HL-60/S4 treated with phorbol 12-myristate 13-acetate at 8.2 ng/mL for 4 days and 3 days (cell line): ENCODE results near the gene CD320.
"Not testable (repeated sequence)": the region's sequence is repeated elsewhere in the genome, so short reads cannot be mapped to it uniquely, and the experiment has no call there.

ENCODE experiments used
- in situ Hi-C: fragments of 300-500 bp; cut with MboI; formaldehyde crosslinking; loops from 2 replicates; pipeline ENCODE4 v1.15.0; 2022; ENCODE audit warnings: low sequenced_read_pairs

The CD320 gene

DNA sequence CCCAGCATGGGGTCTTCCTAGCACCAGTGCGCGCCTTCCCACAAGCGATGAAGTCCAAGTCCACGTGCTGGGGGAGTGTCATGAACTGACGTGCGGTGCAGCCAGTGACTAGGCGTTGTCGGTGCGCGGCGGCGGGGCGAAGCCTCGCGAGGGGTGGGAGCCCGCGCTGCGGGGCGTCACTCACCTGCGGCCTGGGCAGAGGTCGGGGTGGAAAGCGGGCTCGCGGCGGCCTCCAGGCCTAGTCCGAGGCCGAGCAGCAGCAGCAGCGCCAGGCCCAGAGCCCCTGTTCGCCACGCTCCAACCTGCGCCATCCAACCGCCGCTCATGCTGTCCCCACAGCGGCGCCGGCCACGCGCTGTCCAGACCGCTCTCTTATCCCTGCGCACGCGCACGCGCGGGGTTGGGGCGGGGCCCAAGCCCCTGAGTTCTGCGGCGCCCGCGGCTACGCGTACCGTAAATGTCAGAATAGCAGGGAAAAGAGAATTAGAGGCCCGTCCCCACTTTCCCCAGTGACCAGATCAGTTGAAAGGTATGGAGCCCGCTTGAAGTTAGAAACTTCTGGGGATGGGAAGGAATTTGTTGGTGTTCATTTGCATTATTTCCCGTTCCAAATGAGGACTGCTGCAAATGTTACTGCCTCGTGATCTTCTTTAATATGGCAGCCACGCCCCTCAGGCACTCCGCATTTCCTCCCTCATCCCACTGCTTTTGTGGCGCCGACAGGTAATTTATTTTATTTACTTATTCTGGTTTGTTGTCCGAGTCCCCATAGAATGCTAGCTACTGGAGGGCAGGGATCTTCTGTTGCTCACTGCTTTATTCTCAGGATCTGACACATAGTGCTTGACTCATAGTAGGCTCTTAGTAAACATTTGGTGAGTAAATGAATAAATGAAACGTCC lies at the start of gene CD320:
TSS of gene CD320 (minus strand) at position 394 of the 902 bp plus-strand sequence. CDS start at position 326, 68 bp downstream.
- in situ Hi-C loops: no loop called here

DNA sequence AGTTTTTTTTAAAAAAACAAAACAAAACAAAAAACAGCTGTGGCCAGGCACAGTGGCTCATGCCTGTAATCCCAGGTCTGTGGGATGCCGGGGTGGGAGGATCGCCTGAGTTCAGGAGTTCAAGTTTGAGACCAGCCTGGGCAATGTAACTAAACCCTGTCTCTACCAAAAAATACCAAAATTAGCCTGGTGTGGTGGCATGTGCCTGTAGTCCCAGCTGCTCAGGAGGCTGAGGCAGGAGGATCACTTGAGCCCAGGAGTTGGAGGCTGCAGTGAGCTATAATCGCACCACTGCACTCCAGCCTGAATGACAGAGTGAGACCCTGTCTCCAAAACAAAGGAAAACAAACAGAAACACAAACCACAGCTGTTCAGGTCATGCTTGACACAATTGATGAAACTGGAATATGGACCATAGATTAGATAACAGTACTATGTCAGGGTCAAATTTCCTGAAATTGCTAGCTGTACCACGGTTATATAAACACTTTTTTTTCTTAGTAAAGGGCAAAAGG lies 48.9 kb upstream of the CD320 start:
- in situ Hi-C loops: no loop called here

DNA sequence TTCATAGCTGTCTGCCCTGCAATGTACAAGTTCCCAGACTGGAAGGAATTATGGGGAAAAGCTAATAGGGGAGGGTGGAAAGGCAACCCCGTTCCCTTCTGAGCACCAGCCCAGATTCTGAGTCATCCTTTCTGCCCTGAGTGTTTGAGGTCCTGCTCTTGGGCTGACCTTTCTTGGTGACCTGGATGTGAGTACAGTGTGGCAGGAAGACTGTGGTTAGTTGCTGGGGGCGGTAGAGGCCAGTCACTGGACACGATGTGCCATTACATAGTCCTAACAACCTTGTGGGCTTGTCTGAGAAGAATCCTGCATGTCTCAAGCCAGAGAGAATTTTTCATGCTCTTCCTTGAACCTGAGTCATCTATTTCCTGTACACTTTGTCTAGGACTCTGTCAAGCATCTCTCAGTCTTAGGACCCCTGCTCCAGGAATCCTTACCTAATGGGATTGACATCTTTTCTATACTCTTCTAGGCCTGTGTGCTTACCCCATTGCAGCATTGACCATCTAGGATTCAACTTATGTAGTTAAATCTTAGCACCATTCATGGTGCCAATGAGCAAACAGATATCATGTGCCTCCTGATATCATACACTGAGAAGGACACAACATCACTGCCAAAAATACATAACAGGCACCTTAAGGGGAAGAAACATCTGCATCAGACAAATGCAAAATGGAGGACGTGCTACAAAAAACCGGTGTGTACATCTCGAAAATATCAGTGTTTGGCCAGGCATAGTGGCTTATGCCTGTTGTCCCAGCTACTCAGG lies 47.7 kb upstream of the CD320 start:
- in situ Hi-C loops: no loop called here

DNA sequence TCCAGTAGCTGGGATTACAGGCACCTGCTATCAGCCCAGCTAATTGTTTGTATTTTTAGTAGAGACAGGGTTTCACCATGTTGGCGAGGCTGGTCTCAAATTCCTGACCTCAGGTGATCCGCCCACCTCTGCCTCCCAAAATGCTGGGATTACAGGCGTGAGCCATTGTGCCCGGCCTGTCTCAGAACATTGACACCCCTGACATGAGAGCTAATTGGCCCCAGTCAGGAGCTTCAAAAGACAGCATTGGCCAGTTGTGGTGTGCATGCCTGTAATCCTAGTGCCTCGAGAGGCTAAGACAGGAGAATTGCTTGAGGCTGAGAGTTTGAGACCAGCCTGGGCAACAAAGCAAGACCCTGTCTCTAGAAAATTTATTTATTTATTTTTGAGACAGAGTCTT lies 44.7 kb upstream of the CD320 start:
- in situ Hi-C loops: not testable (repeated sequence)

DNA sequence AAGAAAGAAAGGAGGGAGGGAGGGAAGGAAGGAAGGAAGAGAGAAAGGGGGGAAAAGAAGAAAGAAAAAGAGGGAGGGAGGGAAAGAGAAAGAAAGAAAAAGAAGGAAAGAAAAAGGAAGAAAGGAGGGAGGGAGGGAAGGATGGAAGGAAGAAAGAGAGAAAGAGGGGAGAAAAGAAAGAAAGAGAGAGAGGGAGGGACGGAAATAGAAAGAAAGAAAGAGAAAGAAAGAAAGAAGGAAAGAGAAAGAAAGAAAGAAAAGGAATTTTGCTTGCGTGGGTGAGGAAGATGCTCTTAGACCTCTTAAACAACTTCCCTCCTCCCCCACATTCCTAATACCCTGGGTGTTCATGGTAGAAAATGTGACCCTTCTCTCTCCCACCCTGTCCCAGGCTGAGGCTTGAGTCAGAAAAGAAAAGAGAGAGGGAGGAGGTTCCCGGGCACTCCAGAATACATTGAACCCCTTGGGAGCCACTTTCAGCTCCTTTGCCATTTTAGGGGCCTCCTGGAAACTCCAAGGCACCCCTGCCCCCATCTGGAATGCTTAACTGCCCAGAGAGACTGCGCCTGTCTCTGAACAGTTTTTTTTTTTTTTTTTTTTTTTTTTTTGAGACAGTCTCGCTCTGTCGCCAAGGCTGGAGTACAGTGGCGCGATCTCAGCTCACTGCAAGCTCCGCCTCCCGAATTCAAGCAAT lies 44.1 kb upstream of the CD320 start:
- in situ Hi-C loops: no loop called here

DNA sequence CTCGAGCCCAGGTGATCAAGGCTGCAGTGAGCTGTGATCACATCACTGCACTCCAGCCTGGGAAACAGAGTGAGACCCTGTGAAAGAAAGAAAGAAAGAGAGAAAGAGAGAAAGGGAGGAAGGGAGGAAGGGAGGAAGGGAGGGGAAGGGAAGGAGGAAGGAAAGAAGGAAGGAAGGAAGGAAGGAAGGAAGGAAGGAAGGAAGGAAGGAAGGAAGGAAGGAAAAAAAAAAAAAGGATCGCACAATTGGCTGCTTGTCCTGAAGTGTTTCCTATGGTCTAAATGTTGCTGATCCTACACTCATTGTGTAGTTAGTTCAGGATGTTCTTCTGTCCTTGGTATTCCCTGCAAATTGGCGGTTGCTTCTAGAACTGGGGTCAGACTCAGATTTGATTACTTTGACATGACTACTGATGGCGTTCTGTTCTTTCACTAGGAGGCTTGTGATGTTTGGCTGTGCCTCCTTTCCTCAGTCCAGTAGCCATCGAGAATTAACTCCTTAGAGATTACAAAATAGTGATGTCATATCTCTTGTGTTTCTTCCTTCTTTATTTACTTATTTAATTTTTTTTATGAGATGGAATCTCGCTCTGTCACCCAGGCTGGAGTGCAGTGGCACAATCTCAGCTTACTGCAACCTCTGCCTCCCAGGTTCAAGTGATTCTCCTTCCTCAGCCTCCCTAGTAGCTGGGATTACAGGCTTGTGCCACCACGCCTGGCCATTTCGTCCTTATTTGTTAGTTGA lies 41.6 kb upstream of the CD320 start:
- in situ Hi-C loops: not testable (repeated sequence)

DNA sequence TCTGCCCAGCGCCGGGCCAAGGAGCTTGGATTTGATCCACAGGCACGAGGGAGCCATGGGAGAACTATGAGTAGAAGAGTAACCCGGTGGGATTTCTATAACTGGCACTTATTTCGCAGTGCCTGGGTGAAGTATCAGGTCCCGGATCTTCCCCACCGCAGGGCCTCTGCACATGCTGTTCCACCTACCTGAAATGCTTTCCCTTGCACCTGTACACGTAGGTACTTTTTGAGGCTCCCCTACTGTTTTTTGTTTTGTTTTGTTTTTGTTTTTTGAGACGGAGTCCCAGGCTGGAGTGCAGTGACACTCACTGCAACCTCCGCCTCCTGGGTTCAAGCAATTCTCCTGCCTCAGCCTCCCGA lies 35.3 kb upstream of the CD320 start:
- in situ Hi-C loops: no loop called here

DNA sequence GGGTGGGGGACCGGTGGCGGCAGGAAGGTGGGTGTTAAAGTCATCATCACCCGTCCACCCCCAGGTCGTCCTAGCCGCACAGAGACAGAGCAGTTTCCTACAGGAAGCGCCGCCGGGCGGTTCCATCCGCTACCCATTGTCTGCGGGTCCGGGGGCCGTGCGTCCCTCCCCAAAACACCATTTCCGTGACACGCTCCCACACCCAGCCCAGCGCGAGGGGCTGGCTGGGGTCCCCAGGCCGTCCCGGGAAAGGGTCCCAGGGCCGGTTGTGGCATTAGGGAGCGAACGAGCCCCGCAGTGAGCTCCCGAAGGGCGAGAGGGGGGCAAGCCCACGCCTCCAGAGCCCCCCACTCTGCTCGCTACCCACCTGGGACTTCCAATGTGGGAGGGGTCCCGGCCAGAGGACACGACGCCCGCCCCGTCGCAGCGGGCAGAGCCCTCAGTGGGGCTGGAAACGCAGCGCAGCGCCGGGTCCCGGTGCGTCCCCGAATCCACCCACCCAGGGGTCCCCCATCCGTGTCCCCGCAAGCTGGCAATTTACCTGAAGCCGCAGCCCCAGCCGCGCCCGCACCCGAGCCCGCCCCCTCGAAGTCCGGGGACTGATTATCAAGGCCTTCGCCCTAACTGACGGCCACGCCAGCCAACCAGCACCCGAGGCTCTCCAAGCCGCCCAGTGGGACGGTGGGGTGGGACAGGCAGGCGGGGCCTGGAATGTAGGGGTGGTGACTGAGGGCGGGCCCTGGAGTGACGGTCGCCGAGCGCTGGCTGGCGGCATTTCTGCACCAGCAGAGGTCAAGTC lies 34.7 kb upstream of the CD320 start, which contains the start of gene KANK3:
TSS of gene KANK3 (minus strand) at position 579 of the 799 bp plus-strand sequence. CDS start 5,434 bp downstream, outside the sequence.
- in situ Hi-C loops: no loop called here

DNA sequence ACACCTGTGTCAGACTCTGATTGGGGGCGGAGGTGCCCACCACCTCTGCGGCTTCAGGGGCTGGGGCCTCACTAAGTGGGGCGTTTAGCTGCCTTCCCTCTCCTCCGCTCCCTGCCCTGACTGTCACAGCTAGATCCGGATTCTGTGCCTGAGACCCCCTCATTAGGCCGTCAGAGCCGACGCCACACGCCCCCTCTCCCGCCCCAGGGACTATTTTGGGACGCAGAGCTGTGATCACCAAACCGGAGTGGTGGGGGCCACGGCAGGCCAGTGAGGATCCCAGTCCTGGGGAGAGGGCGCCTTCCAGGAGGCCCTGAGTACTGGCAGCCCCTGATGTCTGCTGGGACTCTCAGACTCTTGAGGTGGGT lies 34.1 kb upstream of the CD320 start:
- in situ Hi-C loops: no loop called here

DNA sequence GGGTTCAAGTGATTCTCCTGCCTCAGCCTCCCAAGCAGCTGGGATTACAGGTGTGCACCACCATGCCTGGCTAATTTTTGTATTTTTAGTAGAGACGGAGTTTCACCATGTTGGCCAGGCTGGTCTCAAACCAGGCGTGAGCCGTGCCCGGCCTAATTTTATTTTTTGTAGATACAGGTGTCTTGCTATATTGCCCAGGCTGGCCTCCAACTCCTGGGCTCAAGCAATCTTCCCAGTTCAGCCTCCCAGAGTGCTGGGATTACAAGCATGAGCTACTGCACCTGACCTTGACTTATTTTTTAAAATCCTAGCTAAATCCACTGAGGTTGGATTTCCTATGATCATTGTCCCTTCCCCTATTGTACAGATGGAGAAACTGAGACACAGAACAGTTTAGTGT lies 33.3 kb upstream of the CD320 start:
- in situ Hi-C loops: not testable (repeated sequence)

DNA sequence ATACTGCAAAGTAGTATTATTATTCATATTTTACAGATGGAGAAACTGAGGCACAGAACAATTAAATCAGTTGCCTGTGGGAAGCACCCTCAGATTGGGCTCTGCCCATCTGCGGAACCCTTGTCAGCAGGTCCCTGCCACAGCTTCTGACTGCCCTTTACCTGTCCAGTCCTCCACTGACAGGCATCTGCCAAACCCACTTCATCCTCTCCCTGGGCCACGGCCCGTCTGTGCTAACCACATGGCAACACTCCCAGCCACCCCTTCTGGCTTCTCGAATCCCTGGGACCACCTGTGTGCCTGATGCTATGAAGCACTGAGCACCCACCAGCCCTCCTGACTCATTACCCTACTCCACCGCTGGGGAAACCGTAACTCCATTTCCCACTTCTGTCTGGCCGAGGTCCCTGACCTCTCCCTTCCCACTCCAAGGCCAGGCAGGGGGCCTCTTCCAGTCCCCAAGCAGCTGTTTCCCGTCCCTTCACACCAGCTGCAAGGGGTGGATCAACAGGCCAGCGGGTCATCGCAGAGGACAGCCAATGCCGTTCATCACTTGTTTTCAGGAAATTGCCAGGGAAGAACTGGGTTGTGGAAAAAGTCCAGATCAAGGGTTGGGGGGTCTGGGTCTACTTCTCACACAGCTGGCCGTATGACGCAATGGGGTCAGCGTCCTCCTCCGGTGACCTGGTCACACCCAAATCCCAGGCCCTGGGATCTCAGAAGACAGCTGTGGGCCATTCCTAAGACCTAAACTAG lies 32.4 kb upstream of the CD320 start:
- in situ Hi-C loops: no loop called here

DNA sequence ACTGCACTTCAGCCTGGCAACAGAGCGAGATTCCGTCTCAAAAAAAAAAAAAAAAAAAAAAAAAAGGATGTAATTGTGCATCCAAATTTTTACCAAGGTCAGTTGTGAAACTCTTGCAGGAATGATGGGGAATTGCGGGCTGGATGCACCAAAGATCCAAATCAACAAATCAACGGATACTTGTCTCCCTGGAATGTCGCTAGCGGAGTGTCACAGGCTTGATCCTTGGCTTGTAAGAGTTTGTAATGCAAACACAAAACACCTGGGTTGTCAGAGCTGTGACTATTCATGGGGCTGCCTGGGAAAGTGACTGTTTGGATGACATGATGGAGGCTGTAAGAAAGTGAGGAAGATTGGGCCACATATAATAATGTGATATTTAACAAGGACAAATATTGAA lies 30.7 kb upstream of the CD320 start:
- in situ Hi-C loops: no loop called here

DNA sequence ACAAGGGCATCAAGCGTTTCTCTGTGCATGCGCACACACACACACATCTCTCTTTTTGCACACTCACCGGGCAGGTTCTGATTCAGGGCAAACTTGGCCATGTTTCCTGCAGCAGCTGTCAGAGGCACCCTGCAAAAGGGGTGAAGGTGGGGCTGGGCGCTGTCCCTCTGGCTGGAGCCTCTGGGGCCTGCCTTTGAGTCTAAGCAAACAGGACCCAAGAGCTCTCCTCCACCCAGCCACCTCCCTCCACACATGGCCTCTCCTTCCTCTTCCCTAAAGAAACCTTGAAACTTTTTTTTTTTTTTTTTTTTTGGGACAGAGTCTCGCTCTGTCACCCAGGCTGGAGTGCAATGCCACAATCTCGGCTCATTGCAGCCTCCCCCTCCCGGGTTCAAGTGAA lies 29.6 kb upstream of the CD320 start:
- in situ Hi-C loops: no loop called here

DNA sequence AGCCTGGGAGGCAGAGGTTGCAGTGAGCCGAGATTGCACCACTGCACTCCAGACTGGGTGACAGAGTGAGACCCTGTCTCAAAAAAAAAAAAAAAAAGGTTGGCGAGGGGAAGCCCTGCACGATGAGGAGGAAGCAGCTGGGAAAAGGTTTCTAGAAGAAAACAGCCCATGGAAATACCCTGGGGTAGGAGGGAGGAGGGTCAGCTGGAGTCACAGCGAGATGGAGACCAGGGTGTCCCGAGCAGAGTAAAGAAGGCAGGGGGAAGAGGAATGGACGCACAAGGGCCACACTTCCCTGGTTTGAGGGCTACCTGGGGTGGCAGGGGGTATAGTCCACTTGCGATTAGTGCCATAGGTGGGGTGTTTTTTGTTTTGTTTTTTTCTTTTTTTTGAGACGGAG lies 28.5 kb upstream of the CD320 start:
- in situ Hi-C loops: no loop called here

DNA sequence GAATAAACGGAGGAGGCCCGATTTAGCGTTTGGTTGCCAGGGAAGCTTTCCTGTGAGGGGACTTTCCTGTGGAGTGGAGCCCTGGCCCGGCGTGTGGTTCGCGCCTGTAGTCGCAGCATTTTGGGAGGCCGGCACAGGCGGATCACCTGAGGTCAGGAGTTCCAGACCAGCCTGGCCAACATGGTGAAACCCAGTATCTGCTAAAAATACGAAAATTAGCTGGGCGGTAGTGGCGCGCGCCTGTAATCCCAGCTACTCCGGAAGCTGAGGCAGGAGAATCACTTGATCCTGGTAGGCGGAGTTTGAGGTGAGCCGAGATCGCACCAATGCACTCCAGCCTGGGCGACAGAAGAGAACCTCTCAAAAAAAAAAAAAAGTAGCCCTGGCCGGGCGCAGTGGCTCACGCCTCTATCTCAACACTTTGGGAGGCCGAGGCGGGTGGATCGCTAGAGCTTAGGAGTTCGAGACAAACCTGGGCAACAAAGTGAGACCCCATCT lies 28.0 kb upstream of the CD320 start:
- in situ Hi-C loops: no loop called here

DNA sequence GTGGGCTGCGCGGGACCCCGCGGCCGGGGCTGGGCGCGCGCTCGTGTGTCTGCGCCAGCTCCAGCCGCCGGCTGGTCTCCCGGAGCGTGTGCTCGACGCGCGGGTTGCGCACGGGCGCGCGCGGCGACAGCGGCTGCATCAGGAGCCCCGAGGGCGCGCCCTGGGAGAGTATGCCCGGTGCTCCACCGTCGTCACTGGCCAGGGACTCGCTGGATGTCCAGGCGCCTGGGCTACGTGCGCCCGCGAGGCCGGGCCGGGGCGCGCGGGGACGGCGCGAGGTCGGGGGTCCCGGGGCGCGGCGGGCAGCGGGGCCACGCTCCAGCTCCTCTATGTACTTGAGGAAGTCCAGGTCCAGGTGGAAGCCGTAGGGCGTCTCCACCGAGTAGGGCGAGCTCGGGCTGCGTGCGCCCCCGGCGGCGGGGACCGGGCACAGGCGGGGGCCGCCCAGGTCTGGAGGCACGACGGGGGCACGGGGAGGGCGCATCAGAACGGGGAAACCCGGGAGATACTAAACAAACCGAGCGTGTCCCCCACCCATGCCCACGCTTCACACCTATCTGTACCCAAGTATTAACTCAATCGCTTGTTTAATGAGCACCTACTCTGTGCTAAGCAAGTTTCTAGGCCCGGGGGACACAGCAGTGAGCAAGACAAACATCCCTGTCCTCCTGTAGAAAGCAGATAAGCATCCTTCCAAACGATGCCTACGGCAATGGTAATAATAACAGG lies 27.3 kb upstream of the CD320 start:
- in situ Hi-C loops: no loop called here

DNA sequence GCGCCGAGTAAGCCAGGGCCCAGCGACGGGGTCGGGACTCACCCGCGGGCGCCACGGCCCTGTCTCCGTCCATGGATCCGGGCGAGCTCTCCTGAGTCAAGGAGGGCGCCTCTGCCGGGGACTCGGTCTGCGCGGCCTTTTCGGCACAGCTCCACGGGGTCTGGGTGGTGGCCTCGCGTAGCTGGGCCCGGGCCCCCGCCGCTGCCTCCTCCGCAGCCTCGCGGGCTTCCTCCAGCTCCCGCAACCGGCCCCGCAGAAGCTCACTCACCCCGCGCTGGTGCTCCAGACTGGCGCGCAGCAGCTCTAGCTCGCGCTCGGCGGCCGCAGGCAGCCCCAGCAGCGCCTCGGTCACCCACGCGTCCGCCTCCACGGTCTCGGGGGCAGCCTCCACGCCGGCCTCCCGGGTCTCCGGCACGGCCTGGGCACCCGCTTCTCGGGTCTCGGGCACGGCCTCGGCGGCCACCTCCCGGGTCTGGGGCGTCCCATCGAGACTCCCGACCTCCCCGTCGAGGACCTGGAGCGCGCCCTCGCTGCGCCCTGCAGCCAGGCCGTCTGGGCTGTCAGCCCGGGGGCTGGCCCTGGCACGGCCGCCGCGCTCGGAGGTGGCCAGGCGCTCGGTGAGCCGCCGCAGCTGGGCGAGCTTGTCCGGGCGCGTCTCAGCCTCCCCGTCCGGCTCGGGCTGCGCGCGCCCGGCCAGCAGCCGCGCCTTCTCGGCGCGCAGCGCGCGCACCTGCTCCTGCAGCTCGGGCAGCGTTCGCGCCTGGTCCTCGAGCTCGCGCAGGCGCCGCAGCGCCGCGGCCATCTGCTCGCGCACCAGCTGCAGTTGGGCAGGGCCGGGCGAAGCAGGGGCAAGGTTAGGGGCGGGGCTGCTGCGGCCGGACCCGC lies 26.5 kb upstream of the CD320 start:
- in situ Hi-C loops: no loop called here
